ENCODE measurements around the gene MKRN2. TPM values are rescaled to one million over a fixed set of nuclear protein-coding genes. Genes with fewer than 3 reads are reported as not detected.
"Not testable (repeated sequence)": the region's sequence is repeated elsewhere in the genome, so short reads cannot be mapped to it uniquely, and the experiment has no call there.

Gene MKRN2
- total and polyA plus RNA-seq, 2 donors (not counting 3 experiments of a cell fraction or from before 2014, with no cell fraction given) = 27.3 to 29.9 TPM

DNA sequence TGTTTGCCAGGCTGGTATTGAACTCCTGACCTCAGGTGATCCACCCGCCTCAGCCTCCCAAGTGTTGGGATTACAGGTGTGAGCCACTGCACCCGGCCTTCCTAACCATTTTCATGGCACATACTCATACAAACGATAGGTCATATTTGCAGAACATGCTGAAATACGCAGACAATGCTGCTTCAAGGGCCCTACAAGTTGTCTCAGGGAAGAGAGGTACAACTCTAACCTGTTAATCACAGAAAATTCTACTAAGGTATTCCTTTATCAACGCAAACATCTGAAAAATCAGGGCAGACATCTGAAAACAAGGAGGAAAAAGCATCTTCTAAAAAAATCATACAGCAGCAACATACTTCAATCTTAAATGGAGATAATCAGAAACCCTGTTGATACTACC lies 67.2 kb downstream of the MKRN2 start:
- intact Hi-C loops (cut with micrococcal nuclease) (no loop called here), dilution Hi-C loops (cut with MboI; ENCODE audit: extremely low pct_ligation_motif_present, low sequenced_read_pairs) (no loop called here)
- Histone ChIP-seq H3K79me2 (ENCODE audit: control insufficient read depth, insufficient read depth, low read length) (peaks cover 92% of the 10 kb centered on the region), H3K9me3 (replicated peaks; ENCODE audit: control insufficient read depth, insufficient read depth, low read length) (no peaks in the 10 kb centered on the region), H3K36me3 (ENCODE audit: control insufficient read depth in 2 of 2, extremely low read depth in 1 of 2, insufficient read depth in 2 of 2, low read length in 2 of 2) (no peaks in the 10 kb centered on the region), H3K9ac (replicated peaks; ENCODE audit: extremely low read depth, insufficient read depth, low read length) (no peak overlapping the region), H3K27me3 (ENCODE audit: control insufficient read depth in 2 of 2, insufficient read depth in 2 of 2, low read length in 2 of 2) (no peaks in the 10 kb centered on the region), H2AFZ (ENCODE audit: low read depth, low read length) (no peak overlapping the region), H3K4me2 (ENCODE audit: insufficient read depth, low read length) (no peak overlapping the region), H3K27ac (ENCODE audit: insufficient read depth, low read depth, low read length) (no peak overlapping the region), H3K4me3 (replicated peaks in 1 of 3; ENCODE audit: insufficient read depth in 1 of 3, low read depth in 1 of 3, low read length in 3 of 3) (no peak overlapping the region), H3K4me1 (ENCODE audit: control insufficient read depth, extremely low read depth, insufficient read depth, low read length) (peaks cover 10% of the 10 kb centered on the region), H4K20me1 (replicated peaks; ENCODE audit: control insufficient read depth, extremely low read depth, insufficient read depth, low read length) (peaks cover 7% of the 10 kb centered on the region), H3K9me1 (replicated peaks; ENCODE audit: control insufficient read depth, extremely low read depth, insufficient read depth, low read length) (no peaks in the 10 kb centered on the region)
- BruUV-seq (replicated peaks) = no TSS peak
- CTCF ChIA-PET = no interaction called here
- no peak for TF ChIP-seq MYC (IDR thresholded peaks at IDR 0.05; ENCODE audit: low read depth, low read length)
- no peak for DNase-seq (ENCODE audit: low read depth, low spot score)
- POLR2A ChIA-PET = no interaction called here
- FAIRE-seq = no peak

- H3K4me1 ChIP-seq (ENCODE audit: control insufficient read depth, extremely low read depth, insufficient read depth, low read length) = peaks cover 10% of the 10 kb centered on the region
- H3K36me3 ChIP-seq (ENCODE audit: control insufficient read depth in 2 of 2, extremely low read depth in 1 of 2, insufficient read depth in 2 of 2, low read length in 2 of 2); H2AFZ ChIP-seq (ENCODE audit: low read depth, low read length); H3K9me1 ChIP-seq (replicated peaks; ENCODE audit: control insufficient read depth, extremely low read depth, insufficient read depth, low read length); H3K27me3 ChIP-seq (ENCODE audit: control insufficient read depth in 2 of 2, insufficient read depth in 2 of 2, low read length in 2 of 2); H4K20me1 ChIP-seq (replicated peaks; ENCODE audit: control insufficient read depth, extremely low read depth, insufficient read depth, low read length); intact Hi-C loops (cut with micrococcal nuclease); POLR2A ChIA-PET; CTCF ChIA-PET; BruUV-seq (replicated peaks); H3K9me3 ChIP-seq (replicated peaks; ENCODE audit: control insufficient read depth, insufficient read depth, low read length); dilution Hi-C loops (cut with MboI; ENCODE audit: extremely low pct_ligation_motif_present, low sequenced_read_pairs); H3K4me3 ChIP-seq (replicated peaks in 1 of 3; ENCODE audit: insufficient read depth in 1 of 3, low read depth in 1 of 3, low read length in 3 of 3); FAIRE-seq; H3K27ac ChIP-seq (ENCODE audit: insufficient read depth, low read depth, low read length); DNase-seq (ENCODE audit: low read depth, low spot score); H3K9ac ChIP-seq (replicated peaks; ENCODE audit: extremely low read depth, insufficient read depth, low read length); H3K4me2 ChIP-seq (ENCODE audit: insufficient read depth, low read length): not testable (repeated sequence)
- H3K79me2 ChIP-seq (ENCODE audit: control insufficient read depth, insufficient read depth, low read length) = peaks cover 97% of the 10 kb centered on the region
Measured at GRCh38 chr3:12624964-12625363, 68.1 kb downstream of the MKRN2 start.

- intact Hi-C loops (cut with micrococcal nuclease) = no loop called here
- ChIA-PET POLR2A (no interaction called here), CTCF (interaction anchor here (0.6 kb wide), 1 partner anchor 1542 kb away, joined by 4 read pairs; no protein-coding TSS in a partner anchor)
- H3K4me1 ChIP-seq (ENCODE audit: control insufficient read depth, extremely low read depth, insufficient read depth, low read length) = peaks cover 10% of the 10 kb centered on the region
- H4K20me1 ChIP-seq (replicated peaks; ENCODE audit: control insufficient read depth, extremely low read depth, insufficient read depth, low read length) = peaks cover 2% of the 10 kb centered on the region
- no peaks in the 10 kb centered on the region for H3K27me3 ChIP-seq (ENCODE audit: control insufficient read depth in 2 of 2, insufficient read depth in 2 of 2, low read length in 2 of 2)
- dilution Hi-C loops (cut with MboI; ENCODE audit: extremely low pct_ligation_motif_present, low sequenced_read_pairs) = no loop called here
- peak; percentile 17 for TF ChIP-seq JUN (IDR thresholded peaks at IDR 0.05; ENCODE audit: borderline replicate concordance, insufficient read depth, insufficient read length, low read depth)
- TF ChIP-seq MAX (IDR thresholded peaks at IDR 0.05; ENCODE audit: insufficient read depth, insufficient read length) = no peak
- no peak overlapping the region for H3K4me3 ChIP-seq (replicated peaks in 1 of 3; ENCODE audit: insufficient read depth in 1 of 3, low read depth in 1 of 3, low read length in 3 of 3)
- no peaks in the 10 kb centered on the region for H3K36me3 ChIP-seq (ENCODE audit: control insufficient read depth in 2 of 2, extremely low read depth in 1 of 2, insufficient read depth in 2 of 2, low read length in 2 of 2)
- no TSS peak for BruUV-seq (replicated peaks)
- DNase-seq (ENCODE audit: low read depth, low spot score) (no peak), FAIRE-seq (no peak)
- H3K9me3 ChIP-seq (replicated peaks; ENCODE audit: control insufficient read depth, insufficient read depth, low read length) = no peaks in the 10 kb centered on the region
- no peak overlapping the region for H3K4me2 ChIP-seq (ENCODE audit: insufficient read depth, low read length)
- no peak overlapping the region for H2AFZ ChIP-seq (ENCODE audit: low read depth, low read length)
- H3K27ac ChIP-seq (ENCODE audit: insufficient read depth, low read depth, low read length) = no peak overlapping the region
- H3K9ac ChIP-seq (replicated peaks; ENCODE audit: extremely low read depth, insufficient read depth, low read length) = no peak overlapping the region
- no peaks in the 10 kb centered on the region for H3K9me1 ChIP-seq (replicated peaks; ENCODE audit: control insufficient read depth, extremely low read depth, insufficient read depth, low read length)
- peaks cover 95% of the 10 kb centered on the region for H3K79me2 ChIP-seq (ENCODE audit: control insufficient read depth, insufficient read depth, low read length)
Measured at GRCh38 chr3:12627370-12627769, 70.5 kb downstream of the MKRN2 start.

Data from endothelial cell of umbilical vein (primary cell).